ENCODE measurements around the gene CCRL2. TPM values are rescaled to one million over a fixed set of nuclear protein-coding genes. Genes with fewer than 3 reads are reported as not detected.

The CCRL2 gene
- total and polyA plus RNA-seq, 2 of the 8 experiments (the other 6 are each of a cell fraction or from before 2014, with no cell fraction given): not detected

DNA sequence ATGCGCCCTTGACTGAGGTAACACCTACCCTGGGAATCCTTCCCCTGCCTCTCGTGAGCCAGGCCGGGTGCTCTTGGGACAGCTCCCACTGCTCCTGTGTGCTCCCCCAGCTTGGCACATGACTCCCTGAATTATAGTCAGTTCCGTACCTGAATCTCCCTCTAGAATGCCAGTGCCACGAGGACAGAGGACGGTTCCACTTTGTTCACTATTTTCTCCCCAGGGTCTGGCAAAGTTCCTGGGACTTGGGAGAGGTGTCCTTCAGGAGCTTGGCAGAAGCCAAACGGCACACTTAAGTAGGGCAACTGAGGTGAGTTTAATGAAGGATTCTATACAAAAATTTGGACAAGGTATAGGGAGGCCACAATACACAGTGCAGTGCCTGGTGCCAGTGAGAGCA lies 9.9 kb upstream of the CCRL2 start:
- Histone ChIP-seq H3K4me1 (replicated peaks in 1 of 4; ENCODE audit: control insufficient read depth in 3 of 4, insufficient read depth in 4 of 4, low read length in 3 of 4) (peaks cover 0 to 6% (median under 1%) of the 10 kb centered on the region in 4 experiments; a peak in 1 of 7 replicates), H3K9me3 (ENCODE audit: insufficient read depth in 2 of 2, low read depth in 1 of 2, low read length in 1 of 2) (no peaks in the 10 kb centered on the region), H3K23ac (ENCODE audit: insufficient read length) (no peak overlapping the region), H3K14ac (ENCODE audit: insufficient read length) (no peak overlapping the region), H2BK12ac (ENCODE audit: low read depth, low read length) (no peak overlapping the region), H3K4ac (replicated peaks; ENCODE audit: insufficient read length, low read depth, low read length) (no peak overlapping the region), H3K18ac (ENCODE audit: extremely low read depth, low read length) (no peak overlapping the region), H4K5ac (ENCODE audit: insufficient read length, low read depth, low read length) (no peak overlapping the region), H3K79me2 (ENCODE audit: control insufficient read depth in 1 of 2, insufficient read depth in 2 of 2, low read length in 2 of 2) (no peaks in the 10 kb centered on the region), H3K27me3 (replicated peaks in 1 of 4; ENCODE audit: control insufficient read depth in 3 of 4, extremely low read depth in 1 of 4, insufficient read depth in 3 of 4, low read length in 3 of 4) (no peaks in the 10 kb centered on the region), H2BK5ac (ENCODE audit: low read depth, low read length) (no peak overlapping the region), H2BK120ac (replicated peaks; ENCODE audit: low read depth, low read length) (no peak overlapping the region), H3K36me3 (ENCODE audit: control insufficient read depth in 2 of 4, insufficient read depth in 4 of 4, low read length in 3 of 4) (no peaks in the 10 kb centered on the region), H3K4me2 (ENCODE audit: insufficient read depth in 1 of 2, low read depth in 2 of 2, low read length in 2 of 2) (no peak overlapping the region), H2AK5ac (ENCODE audit: low read depth, low read length) (no peak overlapping the region), H3K79me1 (ENCODE audit: low read depth, low read length) (no peaks in the 10 kb centered on the region), H4K8ac (ENCODE audit: extremely low read depth, insufficient read depth, low read length) (no peak overlapping the region), H2BK20ac (ENCODE audit: low read length) (no peak overlapping the region), H3K4me3 (ENCODE audit: extremely low read depth in 1 of 4, insufficient read depth in 2 of 4, low read depth in 3 of 4, low read length in 4 of 4) (no peak overlapping the region), H4K91ac (replicated peaks; ENCODE audit: insufficient read length, low read length) (peak overlapping the region; percentile 41), H3K23me2 (ENCODE audit: low read depth, low read length) (no peaks in the 10 kb centered on the region), H3K56ac (replicated peaks; ENCODE audit: insufficient read length, low read depth, low read length) (no peak overlapping the region), H4K20me1 (replicated peaks in 1 of 2; ENCODE audit: control insufficient read depth in 1 of 2, insufficient read depth in 2 of 2, low read length in 2 of 2) (no peaks in the 10 kb centered on the region), H2BK15ac (ENCODE audit: low read length) (no peak overlapping the region), H3K27ac (ENCODE audit: low read depth, low read length) (no peak overlapping the region), H3K9ac (replicated peaks in 1 of 4; ENCODE audit: extremely low read depth in 1 of 4, low read depth in 3 of 4, low read length in 3 of 4) (no peak overlapping the region), H2AFZ (ENCODE audit: low read length) (no peak overlapping the region)
- POLR2A ChIA-PET (ENCODE audit: partially characterized antibody): no interaction called here
- CTCF ChIA-PET (ENCODE audit: partially characterized antibody): interaction anchor here (0.9 to 1.8 kb wide), 6 partner anchors 8 to 189 kb away, joined by 3 to 5 read pairs (median 3); partner anchors contain the start of genes CCR1 and CCRL2
- no peak for TF ChIP-seq BCL11A (IDR thresholded peaks at IDR 0.05; ENCODE audit: low read depth in 2 of 2, low read length in 2 of 2)
- TF ChIP-seq TEAD4 (IDR thresholded peaks at IDR 0.05; ENCODE audit: low read depth, low read length): no peak
- TF ChIP-seq SP2 (IDR thresholded peaks at IDR 0.05; ENCODE audit: low read length): no peak
- TF ChIP-seq RFX5 (IDR thresholded peaks at IDR 0.05; ENCODE audit: borderline replicate concordance, low read depth, low read length): no peak
- no peak for TF ChIP-seq POLR2AphosphoS5 (IDR thresholded peaks at IDR 0.05; ENCODE audit: low read depth, low read length)
- no peak for TF ChIP-seq CHD2 (IDR thresholded peaks at IDR 0.05; ENCODE audit: low read length)
- no peak for TF ChIP-seq GTF2F1 (IDR thresholded peaks at IDR 0.05; ENCODE audit: borderline replicate concordance, low read depth, low read length)
- no peak for TF ChIP-seq HDAC2 (IDR thresholded peaks at IDR 0.05; ENCODE audit: borderline replicate concordance in 1 of 2, low read depth in 2 of 2, low read length in 2 of 2)
- TF ChIP-seq ZNF274 (IDR thresholded peaks at IDR 0.05; ENCODE audit: borderline replicate concordance, extremely low read depth, low read length): no peak
- TF ChIP-seq TBP (IDR thresholded peaks at IDR 0.05; ENCODE audit: low read depth, low read length): no peak
- no peak for TF ChIP-seq KDM1A (IDR thresholded peaks at IDR 0.05; ENCODE audit: borderline replicate concordance, low read length)
- TF ChIP-seq EGR1 (IDR thresholded peaks at IDR 0.05; ENCODE audit: borderline replicate concordance, low read depth, low read length): no peak
- no peak for TF ChIP-seq GABPA (IDR thresholded peaks at IDR 0.05; ENCODE audit: borderline replicate concordance, insufficient read depth, low read length)
- 83% methylated on average over 7 of the region's 7 CpGs; no CpG with 5 or more reads in 1 of the 2 experiments for WGBS, 2 experiments (ENCODE audit: extremely low coverage in 1 of 2, insufficient coverage in 1 of 2, insufficient read length in 1 of 2, insufficient replicate concordance in 2 of 2, low coverage in 1 of 2, low lambda C conversion rate in 2 of 2, missing lambda C conversion rate in 1 of 2)
- DNase-seq (ENCODE audit: low read depth in 1 of 2, low spot score in 2 of 2) (no peak), FAIRE-seq (no peak)

All from H1 (cell line).